Measurements from ENCODE around the gene ACTN4. TPM values are rescaled to one million over a fixed set of nuclear protein-coding genes. Genes with fewer than 3 reads are reported as not detected.

The ACTN4 gene
- total and polyA plus RNA-seq, 10 of the 15 experiments (the other 5 are each of a cell fraction or from before 2014, with no cell fraction given), result 2.4 to 293 (median 72.5) TPM

DNA sequence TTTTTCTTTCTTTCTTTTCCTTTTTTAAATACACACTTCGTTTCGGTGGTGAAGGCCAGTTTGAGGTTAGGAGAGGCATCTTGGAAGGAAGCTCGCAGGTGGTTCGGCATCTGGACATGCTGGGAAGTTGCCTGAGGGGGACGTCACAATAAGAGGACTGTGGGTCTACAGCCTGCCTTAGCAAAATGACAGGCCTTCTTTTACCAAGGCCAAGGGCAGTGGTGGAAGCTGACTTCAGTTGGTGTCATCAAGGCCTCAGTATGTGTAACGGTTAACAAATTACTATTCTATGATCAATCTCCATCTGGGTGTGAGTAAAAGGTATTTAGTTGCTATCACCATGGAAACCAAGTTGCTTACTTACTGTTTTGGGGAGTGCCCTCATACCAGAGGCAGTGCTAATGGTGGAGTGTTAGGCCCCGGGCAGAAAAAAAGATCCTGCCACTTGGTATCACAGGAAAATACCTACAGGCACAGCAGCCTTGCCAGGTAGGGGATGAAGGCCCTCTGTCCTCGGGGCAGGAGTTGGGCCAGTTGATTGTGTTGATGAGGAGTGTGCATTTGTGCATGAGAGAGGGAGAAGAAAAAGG is 10.3 kb downstream of the ACTN4 start (continued):
- TF ChIP-seq ZBTB40 (IDR thresholded peaks at IDR 0.05; ENCODE audit: borderline replicate concordance) (no peak), NFYA (IDR thresholded peaks at IDR 0.05; ENCODE audit: borderline replicate concordance, low read depth, low read length) (no peak), RB1 (IDR thresholded peaks at IDR 0.05; ENCODE audit: borderline replicate concordance) (no peak), IRF4 (IDR thresholded peaks at IDR 0.05; ENCODE audit: low read depth, low read length) (no peak), KAT2A (conservative IDR thresholded peaks at IDR 0.05; ENCODE audit: control insufficient read depth, low read depth, low read length) (no peak), POLR2AphosphoS2 (IDR thresholded peaks at IDR 0.05; ENCODE audit: low read depth, low read length) (no peak)

Measured in GM12878 (cell line).